RWPE1 (cell line): ENCODE data around the gene QRICH1.

Experiments
- CTCF ChIA-PET: fragments of 350-600 bp; sonication (Branson Sonifier 250); formaldehyde crosslinking; extraction: SDS; loops from one replicate; lab custom pipeline; 2021; lab: Yijun Ruan, JAX
- POLR2A ChIA-PET: fragments of 400-600 bp; formaldehyde crosslinking; extraction: SDS; loops from one replicate; lab custom pipeline; 2020; ENCODE audit warnings: antibody characterized with exemption; ENCODE audit not compliant: low non-redundant PET; lab: Yijun Ruan, JAX
- DNase-seq: peaks from one replicate; pipeline ENCODE4 v3.0.0; 2012; ENCODE audit warnings: low spot score
- H3K27ac ChIP-seq: fragments of 450-650 bp; 2 replicates; pipeline ENCODE4 v1.5.1; 2017
- CTCF ChIP-seq: fragments of 450-650 bp; conservative IDR thresholded peaks from 2 replicates; pipeline ENCODE4 v1.5.1; 2017; ENCODE audit warnings: low read depth, mild to moderate bottlenecking

Gene QRICH1

GRCh38 chr3:49092938-49093852 is 676 bp downstream of the QRICH1 start:
- peak overlapping the region; percentile 99 for H3K27ac ChIP-seq
- peak; percentile 33 for DNase-seq
- ChIA-PET CTCF (interaction anchor here (1.0 kb wide), 1 partner anchor 1618 kb away, joined by 3 read pairs; the partner anchor contains the start of gene SCAP), POLR2A (interaction anchor here (0.8 to 1.3 kb wide), 3 partner anchors 15 to 71 kb away, joined by 3 read pairs; partner anchors contain the start of genes NDUFAF3 and USP19)
- no peak for TF ChIP-seq CTCF

GRCh38 chr3:49081429-49081828 is 12.4 kb downstream of the QRICH1 start:
- H3K27ac ChIP-seq = peak overlapping the region; percentile 60
- no peak for DNase-seq
- CTCF ChIA-PET = no interaction called here
- no peak for TF ChIP-seq CTCF
- POLR2A ChIA-PET = no interaction called here

DNA sequence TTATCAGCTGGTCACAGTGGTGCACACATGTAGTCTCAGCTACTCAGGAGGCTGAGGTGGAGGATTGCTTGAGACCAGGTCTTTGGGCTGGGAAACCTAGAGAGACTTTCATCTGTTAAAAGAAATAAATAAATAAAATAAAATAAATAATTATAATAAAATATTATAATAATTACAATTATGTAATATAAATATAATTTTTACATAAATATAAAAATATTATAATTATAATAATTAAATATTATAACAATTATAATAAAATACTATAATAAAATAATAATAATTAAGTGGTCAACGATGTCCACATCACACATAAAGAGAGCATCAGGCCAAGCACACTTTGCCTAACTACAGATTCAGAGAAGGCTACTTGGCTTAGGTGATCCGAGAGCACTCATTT is 14.6 kb downstream of the QRICH1 start:
- POLR2A ChIA-PET = no interaction called here
- no peak overlapping the region for H3K27ac ChIP-seq
- TF ChIP-seq CTCF = no peak
- DNase-seq = no peak
- CTCF ChIA-PET = no interaction called here

GRCh38 chr3:49076646-49077045 is 17.2 kb downstream of the QRICH1 start:
- POLR2A ChIA-PET = no interaction called here
- CTCF ChIA-PET = no interaction called here

DNA sequence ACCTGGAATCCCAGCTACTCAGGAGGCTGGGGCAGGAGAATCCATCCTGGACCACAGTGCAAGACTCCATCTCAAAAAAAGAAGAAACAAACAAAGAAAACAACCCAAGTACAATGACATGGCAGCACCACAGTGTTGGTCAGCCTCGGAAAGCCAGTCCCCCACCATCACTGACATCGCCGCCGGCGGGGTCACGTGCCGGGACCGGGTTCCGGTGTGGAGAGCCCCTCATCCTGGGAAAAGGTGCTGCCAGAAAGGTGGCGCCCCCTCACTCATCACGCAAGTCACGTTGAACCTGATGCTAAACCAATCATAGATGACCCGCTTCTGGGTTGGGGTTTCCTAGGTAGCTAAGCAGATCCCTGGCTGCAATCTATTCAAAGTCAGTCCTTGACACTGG is 17.8 kb downstream of the QRICH1 start:
- CTCF ChIA-PET = no interaction called here
- DNase-seq = no peak
- POLR2A ChIA-PET = no interaction called here
- H3K27ac ChIP-seq = no peak overlapping the region
- no peak for TF ChIP-seq CTCF

More at GRCh38 chr3:49076646-49077045, 17.2 kb downstream of the QRICH1 start:
- H3K27ac ChIP-seq = no peak overlapping the region
- no peak for TF ChIP-seq CTCF
- DNase-seq = no peak

DNA sequence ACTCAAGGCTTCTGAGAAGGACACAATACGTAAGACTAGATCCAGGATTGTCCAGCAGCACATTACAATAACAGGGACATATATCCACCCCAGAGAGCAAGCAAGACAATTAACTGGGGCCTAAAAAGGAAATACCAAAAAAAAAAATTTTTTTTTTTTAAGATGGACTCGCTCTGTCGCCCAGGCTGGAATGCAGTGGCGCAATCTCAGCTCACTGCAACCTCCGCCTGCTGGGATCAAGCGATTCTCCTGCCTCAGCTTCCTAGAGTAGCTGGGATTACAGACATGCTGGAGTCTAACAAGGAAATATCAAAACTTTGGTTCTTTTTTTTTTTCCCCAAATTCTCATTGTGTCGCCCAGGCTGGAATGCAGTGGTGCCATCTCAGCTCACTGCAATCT is 35.9 kb downstream of the QRICH1 start:
- ChIA-PET POLR2A (no interaction called here), CTCF (interaction anchor here (0.6 kb wide), 1 partner anchor 37 kb away, joined by 4 read pairs; no protein-coding TSS in a partner anchor)
- no peak overlapping the region for H3K27ac ChIP-seq
- no peak for DNase-seq
- TF ChIP-seq CTCF = no peak
